GM18526 (cell line): ENCODE results near the gene RSRC1.

ENCODE experiments used
- POLR2A ChIP-seq: IDR thresholded peaks from 3 replicates; pipeline ENCODE4 v1.6.1; 2011; ENCODE audit not compliant: insufficient read length; ENCODE audit errors: extremely low read depth

The RSRC1 gene

DNA sequence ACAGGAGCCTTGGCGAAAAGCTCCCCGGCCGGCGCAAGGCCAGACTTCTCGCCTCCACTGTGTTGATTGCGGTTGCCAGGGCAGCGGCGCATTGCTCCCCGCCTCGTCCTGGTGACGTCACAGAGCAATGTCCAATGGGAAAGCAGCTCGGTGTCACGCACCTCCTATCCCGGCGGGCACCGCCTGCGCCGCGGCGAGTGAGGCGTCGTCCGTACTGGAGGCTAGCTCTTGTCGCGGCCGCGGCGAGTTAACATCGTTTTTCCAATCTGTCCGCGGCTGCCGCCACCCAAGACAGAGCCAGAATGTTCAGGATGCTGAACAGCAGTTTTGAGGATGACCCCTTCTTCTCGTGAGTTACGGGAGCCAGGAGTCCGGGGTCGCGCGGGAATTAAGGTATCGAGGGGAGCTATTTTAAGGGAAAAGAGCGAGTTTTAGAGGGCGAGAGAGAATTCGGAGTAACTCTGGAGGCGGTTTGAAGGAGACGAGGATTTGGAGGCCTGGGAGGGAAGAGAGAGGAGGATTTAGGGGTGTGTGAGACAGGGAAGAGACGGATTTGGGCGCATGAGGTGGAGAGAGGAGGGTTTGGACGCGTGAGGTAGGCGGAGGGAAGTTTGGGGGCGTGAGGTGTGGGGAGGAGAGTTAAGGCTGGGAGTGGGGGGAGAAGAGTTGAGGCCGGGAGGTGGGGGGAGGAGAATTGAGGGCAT is 461.3 kb downstream of the RSRC1 start, which contains the start of gene MLF1:
TSS of gene MLF1 (plus strand) at position 196 of the 704 bp plus-strand sequence. CDS start at position 303, 107 bp downstream.
- TF ChIP-seq POLR2A, result no peak

DNA sequence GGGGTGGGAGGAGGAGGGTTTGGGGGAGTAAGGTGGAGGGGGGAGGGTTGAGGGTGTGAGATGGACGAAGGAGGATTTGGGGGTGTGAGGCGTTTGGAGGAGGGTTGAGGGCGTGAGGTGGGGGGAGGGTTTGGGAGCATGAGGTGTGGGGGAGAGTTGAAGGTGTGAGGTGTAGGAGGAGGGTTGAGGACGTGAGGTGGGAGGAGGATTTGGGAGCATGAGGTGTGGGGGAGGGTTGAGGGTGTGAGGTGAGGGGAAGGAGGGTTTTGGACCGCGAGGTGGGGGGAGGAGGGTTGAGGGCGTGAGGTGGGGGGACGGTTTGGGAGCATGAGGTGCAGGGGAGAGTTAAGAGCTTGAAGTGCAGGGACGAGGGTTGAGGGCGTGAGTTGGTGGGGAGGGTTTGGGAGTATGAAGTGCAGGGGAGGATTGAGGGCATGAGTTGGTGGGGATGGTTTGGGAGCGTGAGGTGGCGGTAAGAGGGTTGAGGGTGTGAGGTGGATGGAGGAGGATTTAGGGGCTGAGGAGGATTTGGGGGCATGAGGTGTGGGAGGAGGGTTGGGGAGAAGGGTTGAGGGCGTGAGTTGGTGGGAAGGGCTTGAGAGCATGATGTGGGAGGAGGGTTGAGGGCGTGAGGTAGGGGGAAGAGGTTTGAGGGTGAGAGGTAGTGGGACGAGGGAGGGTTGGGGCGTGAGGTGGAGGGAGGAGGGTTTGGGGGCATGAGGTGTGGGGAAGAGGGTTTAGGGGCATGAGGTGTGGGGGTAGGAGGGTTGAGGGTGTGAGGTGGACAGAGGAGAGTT is 462.3 kb downstream of the RSRC1 start:
- no peak for TF ChIP-seq POLR2A

DNA sequence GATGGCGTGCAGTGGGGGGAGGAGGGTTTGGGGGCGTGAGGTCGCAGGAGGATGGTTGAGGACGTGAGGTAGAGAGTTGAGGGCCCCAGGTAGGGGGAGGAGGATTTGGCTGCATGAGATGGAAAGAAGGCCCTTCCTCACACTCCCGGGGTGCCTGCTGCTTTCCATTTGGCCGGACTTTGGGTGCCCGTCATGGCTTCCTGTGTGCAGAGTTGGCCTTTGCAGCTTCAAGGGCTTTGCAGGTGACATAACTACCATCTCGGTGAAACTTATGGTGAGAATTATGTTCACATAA is 462.8 kb downstream of the RSRC1 start:
- TF ChIP-seq POLR2A, result no peak

DNA sequence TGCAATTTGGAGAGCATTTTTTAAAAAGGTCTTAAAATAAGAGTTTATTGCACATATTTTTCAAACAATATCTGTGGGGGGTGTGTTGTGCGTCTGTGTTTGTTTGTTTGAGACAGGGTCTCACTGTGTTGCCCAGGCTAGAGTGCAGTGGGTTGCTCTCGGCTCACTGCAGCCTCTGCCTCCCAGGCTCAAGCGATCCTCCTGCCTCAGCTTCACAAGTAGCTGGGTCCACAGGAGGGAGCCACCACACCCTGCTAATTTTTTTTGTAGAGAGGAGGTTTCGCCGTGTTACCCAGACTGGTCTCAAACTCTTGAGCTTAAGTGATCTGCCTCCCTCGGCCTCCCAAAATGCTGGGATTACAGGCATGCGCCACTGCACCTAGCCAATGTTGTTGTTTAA is 463.8 kb downstream of the RSRC1 start:
- TF ChIP-seq POLR2A, result no peak

DNA sequence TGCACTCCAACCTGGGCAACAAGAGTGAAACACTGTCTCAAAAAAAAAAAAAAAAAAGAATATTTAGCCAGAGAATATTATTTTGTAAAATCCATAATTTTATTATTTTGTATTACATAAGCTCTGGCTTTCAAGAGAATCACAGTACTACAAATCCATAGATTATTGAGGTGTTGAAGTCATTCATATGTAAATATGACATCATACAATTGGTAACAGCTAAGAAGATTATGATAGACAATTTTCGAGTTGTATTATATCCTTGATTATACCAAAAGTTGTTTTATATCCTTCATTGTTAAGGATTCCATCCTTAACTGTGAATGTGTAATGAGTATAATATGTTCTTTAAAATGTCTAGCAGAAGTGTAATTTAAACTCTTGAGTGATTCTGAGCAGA is 464.8 kb downstream of the RSRC1 start:
- no peak for TF ChIP-seq POLR2A

- no peak for TF ChIP-seq POLR2A
These were observed 480.3 kb downstream of the RSRC1 start for GRCh38 chr3:158590223-158590622.
